Lower leg skin (tissue), 3 donors: ENCODE data around the gene UTY.

Source experiments
- POLR2A ChIP-seq, 2 donors: fragments of 450-650 bp; IDR thresholded peaks; one replicate each; pipeline ENCODE4 v1.6.1; 2016 to 2017; ENCODE audit warnings: antibody characterized with exemption in 2 of 2, mild to moderate bottlenecking in 1 of 2, moderate library complexity in 1 of 2
- TF ChIP-seq, protein P1 (sequence below), 3 donors: fragments of 450-650 bp; IDR thresholded peaks; one replicate each; pipeline ENCODE4 v1.5.1; 2016; ENCODE audit warnings: antibody characterized with exemption in 3 of 3, mild to moderate bottlenecking in 3 of 3, moderate library complexity in 2 of 3

DNA sequence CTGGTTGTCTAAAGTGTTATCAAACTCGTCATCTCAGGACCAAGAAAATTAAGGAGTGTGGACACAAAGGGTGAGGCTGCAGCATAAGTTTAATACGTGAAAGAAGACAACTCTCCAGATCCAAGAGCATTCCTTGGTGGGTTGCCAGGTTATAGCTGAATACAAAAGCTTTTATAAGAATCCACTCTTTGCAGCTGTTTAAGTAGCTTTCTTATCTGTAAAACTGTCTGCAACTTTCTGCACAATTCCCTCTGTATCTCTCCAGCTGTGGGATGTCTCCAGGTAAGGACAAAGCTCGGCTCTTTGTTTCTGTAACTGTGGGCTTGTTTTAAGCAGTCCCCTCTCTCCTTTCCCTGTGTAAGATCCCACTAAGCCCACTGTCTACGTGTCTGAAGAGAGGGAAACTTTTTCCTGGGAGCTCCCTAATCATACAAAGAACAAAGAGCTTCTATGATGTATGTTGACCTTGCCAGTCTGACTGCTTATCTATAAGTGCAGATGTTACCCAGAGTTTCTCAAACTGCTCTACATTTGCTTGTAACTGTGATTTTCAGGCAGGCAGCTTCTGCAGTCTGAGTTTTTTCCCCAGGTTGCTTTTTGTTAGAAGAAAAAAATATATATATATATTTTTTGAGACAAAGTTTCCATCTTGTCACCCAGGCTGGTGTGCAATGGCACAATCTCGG lies 268.7 kb downstream of the UTY start:
- no peak for TF ChIP-seq POLR2A (IDR thresholded peaks at IDR 0.05)
- TF ChIP-seq, protein P1, sequence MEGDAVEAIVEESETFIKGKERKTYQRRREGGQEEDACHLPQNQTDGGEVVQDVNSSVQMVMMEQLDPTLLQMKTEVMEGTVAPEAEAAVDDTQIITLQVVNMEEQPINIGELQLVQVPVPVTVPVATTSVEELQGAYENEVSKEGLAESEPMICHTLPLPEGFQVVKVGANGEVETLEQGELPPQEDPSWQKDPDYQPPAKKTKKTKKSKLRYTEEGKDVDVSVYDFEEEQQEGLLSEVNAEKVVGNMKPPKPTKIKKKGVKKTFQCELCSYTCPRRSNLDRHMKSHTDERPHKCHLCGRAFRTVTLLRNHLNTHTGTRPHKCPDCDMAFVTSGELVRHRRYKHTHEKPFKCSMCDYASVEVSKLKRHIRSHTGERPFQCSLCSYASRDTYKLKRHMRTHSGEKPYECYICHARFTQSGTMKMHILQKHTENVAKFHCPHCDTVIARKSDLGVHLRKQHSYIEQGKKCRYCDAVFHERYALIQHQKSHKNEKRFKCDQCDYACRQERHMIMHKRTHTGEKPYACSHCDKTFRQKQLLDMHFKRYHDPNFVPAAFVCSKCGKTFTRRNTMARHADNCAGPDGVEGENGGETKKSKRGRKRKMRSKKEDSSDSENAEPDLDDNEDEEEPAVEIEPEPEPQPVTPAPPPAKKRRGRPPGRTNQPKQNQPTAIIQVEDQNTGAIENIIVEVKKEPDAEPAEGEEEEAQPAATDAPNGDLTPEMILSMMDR (IDR thresholded peaks at IDR 0.05): no peak
